GM10847 (cell line): ENCODE measurements around the gene POGZ.

Experiments used
- POLR2A ChIP-seq: IDR thresholded peaks from 2 replicates; pipeline ENCODE4 v1.6.1; 2011; ENCODE audit not compliant: insufficient read length; ENCODE audit errors: extremely low read depth

POGZ gene

DNA sequence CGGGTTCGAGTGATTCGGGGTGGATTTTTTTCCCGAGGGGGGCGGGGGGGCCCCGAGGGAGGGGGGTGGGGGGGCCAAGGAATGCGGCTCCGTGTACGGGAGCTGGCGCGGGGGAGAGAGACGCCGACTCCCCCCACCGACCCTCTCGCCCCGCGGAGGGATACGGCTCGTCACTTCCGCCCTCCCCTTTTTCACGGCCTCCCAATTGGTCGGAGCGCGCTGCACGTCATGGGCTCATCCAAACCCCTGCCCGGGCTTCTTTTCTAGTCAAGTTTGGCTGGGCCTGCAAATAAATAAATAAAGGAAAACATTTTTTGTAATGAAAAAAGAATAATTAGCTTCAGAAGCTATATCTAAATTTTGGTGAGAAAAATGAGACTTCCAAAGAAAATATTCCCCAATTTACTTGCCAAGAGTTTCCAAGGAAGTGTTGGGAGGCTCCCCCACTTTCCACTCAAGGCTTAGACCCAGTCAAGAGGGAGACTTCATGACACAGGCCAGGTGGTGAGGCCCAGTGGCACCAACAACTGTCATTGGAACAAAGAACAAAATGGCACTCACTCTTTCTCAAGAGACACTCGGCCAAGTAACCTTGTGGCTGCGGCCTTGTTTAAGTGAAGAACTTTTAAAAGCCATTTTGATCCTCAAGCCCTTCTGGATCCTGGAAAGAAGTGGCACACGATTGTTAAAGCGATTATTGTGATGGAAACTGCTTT lies at the start of gene POGZ:
Gene POGZ (minus strand): TSS at position 164 of the 716 bp plus-strand sequence. CDS start 17,290 bp downstream, outside the sequence.
- TF ChIP-seq POLR2A: no peak

DNA sequence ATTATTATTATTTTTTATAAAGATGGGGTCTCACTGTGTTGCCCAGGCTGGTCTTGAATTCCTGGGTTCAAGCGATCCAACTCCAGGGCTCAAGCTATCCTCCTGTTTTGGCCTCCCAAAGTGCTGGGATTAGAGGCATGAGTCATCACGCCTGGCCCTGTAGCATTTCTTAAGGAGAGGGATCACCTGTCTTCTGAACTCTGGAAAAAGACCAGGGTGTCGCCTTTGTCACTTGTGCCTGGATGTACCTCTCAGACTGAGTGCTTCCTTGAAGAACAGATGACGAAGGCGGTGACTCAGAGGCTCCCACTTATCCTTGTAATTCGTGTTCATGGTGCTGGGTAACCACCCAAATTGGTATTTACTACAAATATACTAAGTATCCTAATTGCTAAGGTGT lies 49.5 kb upstream of the POGZ start:
- no peak for TF ChIP-seq POLR2A

DNA sequence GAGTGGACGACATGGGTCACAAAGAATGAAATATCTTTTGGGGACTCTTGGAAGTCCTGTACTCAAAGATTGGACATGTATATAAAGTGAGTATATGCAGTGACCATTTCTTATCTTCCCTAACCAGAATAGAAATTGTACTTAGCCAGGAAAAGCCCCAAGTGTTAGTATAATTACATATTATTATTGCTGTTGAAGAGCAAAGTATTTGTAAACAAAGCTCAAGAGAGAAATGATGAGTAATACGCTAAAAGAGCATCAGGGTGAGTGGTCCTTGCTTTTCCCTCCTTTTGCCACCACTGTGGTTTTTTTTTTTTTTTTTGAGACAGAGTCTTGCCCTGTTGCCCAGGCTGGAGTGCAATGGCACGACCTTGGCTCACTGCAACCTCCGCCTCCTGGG lies 45.5 kb upstream of the POGZ start:
- no peak for TF ChIP-seq POLR2A

GRCh38 chr1:151504252-151504651 lies 45.0 kb upstream of the POGZ start:
- no peak for TF ChIP-seq POLR2A

DNA sequence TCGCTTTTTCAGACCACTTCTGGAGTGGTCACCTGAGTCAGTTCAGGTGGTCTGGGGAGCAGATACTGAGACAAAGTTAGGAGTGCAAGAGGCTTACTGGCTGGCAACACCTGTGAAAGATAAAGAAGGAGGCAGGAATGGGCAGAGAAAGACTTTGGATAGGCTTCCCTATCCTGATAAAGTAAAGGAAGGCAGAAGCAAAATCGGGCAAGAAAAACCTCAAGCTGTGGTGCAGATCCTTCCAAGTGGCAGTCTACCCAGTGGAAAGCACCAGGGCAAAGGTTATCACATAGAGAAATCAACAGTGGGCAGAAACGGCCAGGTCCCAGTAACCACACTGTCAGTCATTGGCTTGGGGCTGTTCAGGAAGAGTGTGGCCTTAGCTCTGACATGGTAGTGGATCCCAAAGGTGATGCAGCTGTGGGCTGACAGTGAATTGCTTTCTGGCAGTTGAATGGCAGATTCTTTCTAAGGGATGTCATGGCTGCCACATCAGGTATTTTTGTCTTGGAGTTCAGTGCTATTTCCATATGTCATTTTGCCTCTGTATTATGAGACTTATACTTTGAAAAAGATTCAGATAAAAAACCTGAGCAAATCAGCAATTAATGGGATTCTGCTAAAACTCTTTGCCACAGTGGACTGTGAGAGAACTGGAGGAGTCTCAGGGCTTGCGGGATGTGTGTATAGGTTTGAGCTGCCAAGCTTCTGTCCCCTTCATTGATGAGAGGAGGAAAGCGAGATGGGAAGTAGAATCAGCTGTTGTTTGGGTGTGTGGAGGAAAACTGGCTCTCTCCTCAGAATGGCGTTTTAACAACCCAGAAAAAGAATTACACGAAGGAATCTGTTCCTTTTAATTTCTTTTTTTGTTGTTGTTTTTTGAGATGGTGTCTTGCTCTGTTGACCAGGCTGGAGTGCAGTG lies 43.8 kb upstream of the POGZ start:
- TF ChIP-seq POLR2A: no peak

GRCh38 chr1:151502035-151502700 lies 42.9 kb upstream of the POGZ start:
- no peak for TF ChIP-seq POLR2A

GRCh38 chr1:151501474-151501873 lies 42.2 kb upstream of the POGZ start:
- no peak for TF ChIP-seq POLR2A

- no peak for TF ChIP-seq POLR2A
These were observed 40.6 kb upstream of the POGZ start for GRCh38 chr1:151499930-151500329.

GRCh38 chr1:151499365-151499764 lies 40.1 kb upstream of the POGZ start:
- no peak for TF ChIP-seq POLR2A

DNA sequence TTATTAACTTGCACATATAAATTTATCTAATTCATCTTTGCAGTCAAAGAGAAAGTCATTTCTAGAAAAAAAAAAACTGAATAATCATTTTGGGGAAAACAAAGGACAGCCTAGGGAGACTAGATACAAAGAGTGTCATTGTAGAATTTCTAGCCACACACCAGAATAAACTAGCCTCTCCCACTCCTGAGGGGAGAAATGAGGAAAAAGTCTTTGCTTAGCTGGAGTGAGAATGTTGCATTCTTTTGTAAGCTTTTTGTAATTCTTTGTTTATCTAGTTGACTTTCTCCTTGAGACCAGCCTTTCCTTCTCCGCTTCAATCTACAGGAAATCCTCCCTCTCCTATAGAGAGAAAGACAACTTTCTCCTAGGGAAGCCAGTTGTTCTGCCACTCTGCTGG lies 36.0 kb upstream of the POGZ start:
- no peak for TF ChIP-seq POLR2A

- TF ChIP-seq POLR2A: no peak
These were observed 35.5 kb upstream of the POGZ start for GRCh38 chr1:151494741-151495281.

DNA sequence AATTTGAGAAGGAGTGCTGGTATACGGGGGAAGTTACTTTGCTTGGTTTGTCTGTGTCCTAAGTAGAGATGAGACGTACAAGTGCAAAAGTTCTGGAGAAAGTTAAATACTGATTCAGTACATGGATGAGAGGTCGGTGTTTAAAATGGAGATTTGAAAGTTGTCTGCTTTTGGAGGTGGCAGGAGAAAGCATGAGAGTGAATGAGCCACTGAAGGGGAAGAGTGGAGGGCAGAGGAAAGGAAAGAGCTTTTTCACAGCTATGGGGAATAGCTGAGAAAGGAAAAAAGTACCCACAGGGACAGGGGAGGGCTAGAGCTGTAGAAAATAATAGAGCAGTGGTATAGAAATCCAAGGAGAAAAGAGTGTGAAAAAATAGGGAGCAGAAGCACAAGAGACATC lies 33.7 kb upstream of the POGZ start:
- no peak for TF ChIP-seq POLR2A

DNA sequence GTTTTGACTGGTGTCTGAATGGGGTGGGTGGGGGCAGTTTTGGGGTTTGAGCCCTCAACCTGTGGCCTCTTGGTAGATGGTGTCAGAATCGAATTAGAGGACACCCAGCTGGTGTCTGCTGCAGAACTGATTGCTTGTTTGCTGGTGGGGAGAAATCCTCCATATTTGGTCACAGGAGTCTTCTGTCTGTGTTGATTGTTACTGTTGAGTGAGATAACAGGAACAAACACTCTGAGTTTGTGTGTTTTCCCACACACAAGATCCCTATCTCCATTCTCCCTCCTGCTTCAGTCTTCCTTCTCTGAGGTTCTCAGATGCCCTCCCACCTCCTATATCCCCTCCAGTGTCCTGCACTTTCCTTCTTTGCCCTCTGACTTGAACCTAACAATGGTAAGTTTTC lies 32.8 kb upstream of the POGZ start:
- TF ChIP-seq POLR2A: no peak

DNA sequence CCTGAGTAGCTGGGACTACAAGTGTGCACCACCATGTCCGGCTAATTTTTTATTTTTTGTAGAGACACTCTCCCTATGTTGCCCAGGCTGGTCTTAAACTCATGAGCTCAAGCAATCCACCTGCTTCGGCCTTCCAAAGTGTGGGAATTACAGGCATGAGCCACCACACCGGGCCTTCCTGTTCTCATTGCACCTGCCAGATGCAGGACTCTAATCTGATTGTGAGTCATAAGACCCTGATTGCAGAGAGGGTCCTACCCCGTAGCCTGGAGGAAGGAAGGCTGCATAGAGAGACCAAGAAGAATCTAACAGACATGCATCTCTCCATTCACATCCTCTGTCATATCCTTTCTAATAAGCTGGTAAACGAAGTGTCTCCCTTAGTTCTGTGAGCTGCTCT lies 32.3 kb upstream of the POGZ start:
- no peak for TF ChIP-seq POLR2A

DNA sequence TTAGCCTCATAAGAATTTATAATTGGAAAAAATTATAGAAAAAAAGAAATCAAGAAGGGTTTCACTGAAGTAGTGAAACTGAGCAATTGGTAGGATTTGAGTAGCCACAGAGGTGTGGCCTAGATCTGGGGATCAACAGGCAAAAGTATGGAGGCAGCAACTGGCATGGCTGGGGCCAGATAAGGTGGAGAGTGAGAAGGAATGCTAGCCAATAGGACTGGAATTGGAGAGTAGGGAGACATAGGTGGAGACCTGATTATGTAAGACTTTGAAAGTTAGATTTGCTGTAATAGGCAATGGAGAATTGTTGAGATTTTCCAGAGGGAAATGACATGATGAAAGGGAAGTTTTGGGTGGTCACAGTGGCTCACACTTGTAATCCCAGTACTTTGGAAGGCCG lies 27.3 kb upstream of the POGZ start:
- TF ChIP-seq POLR2A: no peak
